ENCODE data around the gene ZNF546.

Gene ZNF546

GRCh38 chr19:40056505-40056904, 59.6 kb downstream of the ZNF546 start:
- no peak for DNase-seq

- DNase-seq: no peak
Measured at GRCh38 chr19:40057166-40057565, 60.3 kb downstream of the ZNF546 start.

GRCh38 chr19:40059624-40060023, 62.8 kb downstream of the ZNF546 start:
- no peak for DNase-seq

- no peak for DNase-seq
Measured at GRCh38 chr19:40070058-40070457, 73.2 kb downstream of the ZNF546 start.
